ENCODE results near the gene PRKAR1B. TPM values are rescaled to one million over a fixed set of nuclear protein-coding genes. Genes with fewer than 3 reads are reported as not detected.
A peak's percentile ranks its signal among the peaks of the same experiment; 100 is the strongest.

Gene PRKAR1B
- total RNA-seq, 1 donor from 2014 or later = 11.8 TPM

- peaks cover 7% of the 10 kb centered on the region for H3K27me3 Mint-ChIP-seq (ENCODE audit: insufficient read depth, low read depth)
- no peaks in the 10 kb centered on the region for H3K36me3 Mint-ChIP-seq
- H3K4me1 Mint-ChIP-seq = peaks cover 4% of the 10 kb centered on the region
- Histone ChIP-seq H2AFZ (replicated peaks) (no peak overlapping the region), H3K27me3 (no peaks in the 10 kb centered on the region), H3K4me3 (no peak overlapping the region), H3K79me2 (ENCODE audit: low read depth) (no peaks in the 10 kb centered on the region), H3K27ac (no peak overlapping the region), H3K9ac (no peak overlapping the region), H3F3A (ENCODE audit: low read depth) (no peaks in the 10 kb centered on the region), H3K9me3 (ENCODE audit: low read depth) (no peaks in the 10 kb centered on the region), H3K4me1 (no peaks in the 10 kb centered on the region), H3K4me2 (no peak overlapping the region), H3K36me3 (no peaks in the 10 kb centered on the region), H4K20me1 (ENCODE audit: low read depth) (no peaks in the 10 kb centered on the region)
- no peak for DNase-seq (ENCODE audit: low spot score)
- H3K9me3 Mint-ChIP-seq = no peaks in the 10 kb centered on the region
- no peak overlapping the region for H3K4me3 Mint-ChIP-seq
- TF ChIP-seq EZH2 (IDR thresholded peaks at IDR 0.05) = no peak
- TF ChIP-seq, protein P1, sequence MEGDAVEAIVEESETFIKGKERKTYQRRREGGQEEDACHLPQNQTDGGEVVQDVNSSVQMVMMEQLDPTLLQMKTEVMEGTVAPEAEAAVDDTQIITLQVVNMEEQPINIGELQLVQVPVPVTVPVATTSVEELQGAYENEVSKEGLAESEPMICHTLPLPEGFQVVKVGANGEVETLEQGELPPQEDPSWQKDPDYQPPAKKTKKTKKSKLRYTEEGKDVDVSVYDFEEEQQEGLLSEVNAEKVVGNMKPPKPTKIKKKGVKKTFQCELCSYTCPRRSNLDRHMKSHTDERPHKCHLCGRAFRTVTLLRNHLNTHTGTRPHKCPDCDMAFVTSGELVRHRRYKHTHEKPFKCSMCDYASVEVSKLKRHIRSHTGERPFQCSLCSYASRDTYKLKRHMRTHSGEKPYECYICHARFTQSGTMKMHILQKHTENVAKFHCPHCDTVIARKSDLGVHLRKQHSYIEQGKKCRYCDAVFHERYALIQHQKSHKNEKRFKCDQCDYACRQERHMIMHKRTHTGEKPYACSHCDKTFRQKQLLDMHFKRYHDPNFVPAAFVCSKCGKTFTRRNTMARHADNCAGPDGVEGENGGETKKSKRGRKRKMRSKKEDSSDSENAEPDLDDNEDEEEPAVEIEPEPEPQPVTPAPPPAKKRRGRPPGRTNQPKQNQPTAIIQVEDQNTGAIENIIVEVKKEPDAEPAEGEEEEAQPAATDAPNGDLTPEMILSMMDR (IDR thresholded peaks at IDR 0.05) = no peak
- no peak for TF ChIP-seq EZH2phosphoT487 (IDR thresholded peaks at IDR 0.05)
- H3K27ac Mint-ChIP-seq = no peak overlapping the region
These were observed 164.1 kb downstream of the PRKAR1B start for GRCh38 chr7:562789-563628.

DNA sequence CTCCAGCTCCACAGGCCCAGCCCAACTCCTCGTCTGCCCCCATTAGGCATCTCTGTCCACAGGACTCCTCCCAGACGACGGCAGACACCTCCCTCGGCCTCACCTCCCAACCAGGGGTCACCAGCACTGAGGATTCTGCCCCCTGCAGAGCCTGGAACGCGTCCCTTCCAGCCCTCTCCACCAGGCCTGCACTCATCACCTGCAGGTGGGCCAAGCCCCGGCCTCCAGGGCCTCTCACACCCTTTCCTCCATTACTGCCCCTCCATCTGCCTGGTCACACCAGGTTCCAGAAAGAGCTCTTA is 164.8 kb downstream of the PRKAR1B start:
- no peak overlapping the region for H3K4me2 ChIP-seq
- no peaks in the 10 kb centered on the region for H3K27me3 ChIP-seq
- no peaks in the 10 kb centered on the region for H3K4me1 ChIP-seq
- no peak overlapping the region for H3K27ac ChIP-seq
- H3F3A ChIP-seq (ENCODE audit: low read depth) = no peaks in the 10 kb centered on the region
- H2AFZ ChIP-seq (replicated peaks) = no peak overlapping the region
- Mint-ChIP-seq H3K9me3 (no peaks in the 10 kb centered on the region), H3K27ac (no peak overlapping the region), H3K27me3 (ENCODE audit: insufficient read depth, low read depth) (peaks cover 7% of the 10 kb centered on the region), H3K36me3 (no peaks in the 10 kb centered on the region), H3K4me3 (no peak overlapping the region), H3K4me1 (peaks cover 4% of the 10 kb centered on the region)
- TF ChIP-seq, protein P1 (IDR thresholded peaks at IDR 0.05) = no peak
- TF ChIP-seq EZH2 (IDR thresholded peaks at IDR 0.05) = no peak
- TF ChIP-seq EZH2phosphoT487 (IDR thresholded peaks at IDR 0.05) = no peak
- no peak for DNase-seq (ENCODE audit: low spot score)
- no peaks in the 10 kb centered on the region for H3K79me2 ChIP-seq (ENCODE audit: low read depth)
- no peak overlapping the region for H3K4me3 ChIP-seq
- no peaks in the 10 kb centered on the region for H4K20me1 ChIP-seq (ENCODE audit: low read depth)
- no peaks in the 10 kb centered on the region for H3K9me3 ChIP-seq (ENCODE audit: low read depth)
- H3K9ac ChIP-seq = no peak overlapping the region
- no peaks in the 10 kb centered on the region for H3K36me3 ChIP-seq

DNA sequence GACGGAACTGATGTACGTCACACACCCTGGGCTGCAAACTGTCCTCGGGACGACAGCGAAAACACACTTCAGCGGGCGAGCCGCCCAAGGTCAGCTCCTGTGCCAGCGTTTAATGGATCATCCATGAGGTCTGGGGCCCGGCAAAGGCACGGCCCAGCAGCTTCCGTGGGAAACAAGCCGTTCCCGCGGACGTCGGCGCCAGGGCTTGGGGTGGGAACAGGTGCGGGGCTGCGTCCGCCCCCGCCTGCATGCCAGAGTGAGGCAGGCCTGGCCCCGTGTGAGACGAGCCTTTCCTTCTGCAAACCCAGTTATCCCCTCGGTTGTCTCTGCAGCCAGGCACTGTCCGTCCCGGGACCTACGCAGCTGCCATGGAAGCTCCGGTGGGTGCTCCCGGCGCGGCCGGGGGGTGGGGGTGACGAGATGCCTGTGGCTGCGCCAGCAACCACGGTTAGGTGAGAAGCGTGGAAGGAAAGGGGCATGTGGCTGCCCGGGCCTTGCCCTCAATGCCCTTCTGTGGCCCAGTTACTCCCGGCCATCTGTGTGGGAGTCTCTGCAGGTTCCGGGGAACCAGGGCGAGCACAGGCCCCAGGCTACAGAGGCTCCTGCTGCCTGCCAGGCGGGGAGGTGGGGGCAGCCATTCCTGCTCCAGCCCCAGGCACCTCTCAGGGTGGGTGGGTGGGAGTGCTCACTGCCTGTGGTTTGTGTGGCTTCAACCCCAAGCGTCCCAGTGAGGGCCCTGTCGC is 165.3 kb downstream of the PRKAR1B start:
- Histone ChIP-seq H3K4me1 (no peaks in the 10 kb centered on the region), H3K27ac (no peak overlapping the region), H3K27me3 (no peaks in the 10 kb centered on the region), H3F3A (ENCODE audit: low read depth) (no peaks in the 10 kb centered on the region), H4K20me1 (ENCODE audit: low read depth) (no peaks in the 10 kb centered on the region), H3K36me3 (no peaks in the 10 kb centered on the region), H3K4me2 (no peak overlapping the region), H3K9ac (no peak overlapping the region), H3K4me3 (no peak overlapping the region), H2AFZ (replicated peaks) (no peak overlapping the region), H3K9me3 (ENCODE audit: low read depth) (no peaks in the 10 kb centered on the region), H3K79me2 (ENCODE audit: low read depth) (no peaks in the 10 kb centered on the region)
- DNase-seq (ENCODE audit: low spot score) = no peak
- peaks cover 4% of the 10 kb centered on the region for H3K4me1 Mint-ChIP-seq
- peak overlapping the region; percentile 59 for H3K27ac Mint-ChIP-seq
- no peaks in the 10 kb centered on the region for H3K36me3 Mint-ChIP-seq
- no peaks in the 10 kb centered on the region for H3K9me3 Mint-ChIP-seq
- TF ChIP-seq EZH2 (IDR thresholded peaks at IDR 0.05) (no peak), EZH2phosphoT487 (IDR thresholded peaks at IDR 0.05) (no peak)
- TF ChIP-seq, protein P1 (IDR thresholded peaks at IDR 0.05) = no peak
- H3K4me3 Mint-ChIP-seq = no peak overlapping the region
- peaks cover 7% of the 10 kb centered on the region for H3K27me3 Mint-ChIP-seq (ENCODE audit: insufficient read depth, low read depth)
